Caco-2 (cell line): Measurements from ENCODE around the gene GRIN1. TPM values are rescaled to one million over a fixed set of nuclear protein-coding genes. Genes with fewer than 3 reads are reported as not detected.

Source experiments
- BruUV-seq: library from RNA; stranded (reverse); fragments of 400-500 nt; replicated peaks from 2 replicates; lab custom pipeline; 2021; lab: Mats Ljungman, UMichigan
- CTCF ChIA-PET: fragments of 300-600 bp; sonication (Branson Sonifier 250); formaldehyde crosslinking; loops from one replicate; lab custom pipeline; 2022; ENCODE audit warnings: antibody characterized with exemption; lab: Charles Lee
- POLR2A ChIA-PET: fragments of 300-600 bp; sonication (Branson Sonifier 250); formaldehyde crosslinking; loops from one replicate; lab custom pipeline; 2022; ENCODE audit warnings: antibody characterized with exemption; lab: Charles Lee
- DNase-seq, 2 experiments: peaks; one replicate each; pipeline versions ENCODE4 v3.0.0 to v3.0.0-alpha.2; 2020 to 2022
- H3K27me3 ChIP-seq: replicated peaks from 2 replicates; pipeline ENCODE4 v1.6.0; 2011; ENCODE audit warnings: low read length; ENCODE audit not compliant: control insufficient read depth, insufficient read depth
- H3K36me3 ChIP-seq: 2 replicates; pipeline ENCODE4 v1.5.1; 2011; ENCODE audit warnings: low read length; ENCODE audit not compliant: control insufficient read depth, insufficient read depth
- H3K4me1 ChIP-seq: fragments of 250-450 bp; sonication (Bioruptor Pico); 2 replicates; pipeline ENCODE4 v1.5.1; 2020; ENCODE audit warnings: mild to moderate bottlenecking
- H3K4me3 ChIP-seq: 2 replicates; pipeline ENCODE4 v1.5.1; 2011; ENCODE audit warnings: low read depth, mild to moderate bottlenecking, control low read depth, low read length
- H3K9me3 ChIP-seq: fragments of 250-450 bp; sonication (Bioruptor Pico); 2 replicates; pipeline ENCODE4 v1.5.1; 2020; ENCODE audit warnings: mild to moderate bottlenecking, moderate library complexity
- H3K27ac Mint-ChIP-seq: one replicate; pipeline ENCODE4 v1.8.0; 2022; ENCODE audit warnings: mixed read lengths; ENCODE audit not compliant: unreplicated experiment
- H3K27me3 Mint-ChIP-seq: one replicate; pipeline ENCODE4 v1.8.0; 2022; ENCODE audit warnings: mixed read lengths; ENCODE audit not compliant: insufficient read depth, unreplicated experiment
- H3K36me3 Mint-ChIP-seq: one replicate; pipeline ENCODE4 v1.8.0; 2022; ENCODE audit warnings: mild to moderate bottlenecking, mixed read lengths; ENCODE audit not compliant: insufficient read depth, unreplicated experiment
- H3K4me1 Mint-ChIP-seq: one replicate; pipeline ENCODE4 v1.8.0; 2022; ENCODE audit warnings: low read depth, mixed read lengths; ENCODE audit not compliant: unreplicated experiment
- H3K4me3 Mint-ChIP-seq: one replicate; pipeline ENCODE4 v1.8.0; 2022; ENCODE audit warnings: mild to moderate bottlenecking, moderate library complexity, mixed read lengths; ENCODE audit not compliant: unreplicated experiment
- H3K9me3 Mint-ChIP-seq: one replicate; pipeline ENCODE4 v1.8.0; 2022; ENCODE audit warnings: mixed read lengths; ENCODE audit not compliant: unreplicated experiment
- intact Hi-C: fragments of 100-400 bp; cut with micrococcal nuclease; formaldehyde crosslinking; loops from one replicate; pipeline ENCODE4 v1.10.0; 2022; ENCODE audit not compliant: unreplicated experiment
- total RNA-seq: library from RNA; stranded (reverse); gene quantifications from 2 replicates; pipeline ENCODE4 v1.2.3, GENCODE V29; 2022
- TF ChIP-seq, protein P1 (sequence below), 2 experiments: fragments of 200-600 bp in 1 of 2; IDR thresholded peaks; 1 replicate in 1 of 2; 2 replicates in 1 of 2; pipeline versions ENCODE4 v1.5.1 to v1.8.0; 2011 to 2022; ENCODE audit warnings: antibody characterized with exemption in 1 of 2, control low read depth in 1 of 2, inconsistent platforms in 1 of 2, low read depth in 1 of 2, low read length in 1 of 2, mild to moderate bottlenecking in 1 of 2, moderate library complexity in 1 of 2; ENCODE audit not compliant: insufficient read depth in 1 of 2, severe bottlenecking in 1 of 2, unreplicated experiment in 1 of 2

Gene GRIN1
- total RNA-seq, 1 experiment from 2014 or later: 3.7 TPM

DNA sequence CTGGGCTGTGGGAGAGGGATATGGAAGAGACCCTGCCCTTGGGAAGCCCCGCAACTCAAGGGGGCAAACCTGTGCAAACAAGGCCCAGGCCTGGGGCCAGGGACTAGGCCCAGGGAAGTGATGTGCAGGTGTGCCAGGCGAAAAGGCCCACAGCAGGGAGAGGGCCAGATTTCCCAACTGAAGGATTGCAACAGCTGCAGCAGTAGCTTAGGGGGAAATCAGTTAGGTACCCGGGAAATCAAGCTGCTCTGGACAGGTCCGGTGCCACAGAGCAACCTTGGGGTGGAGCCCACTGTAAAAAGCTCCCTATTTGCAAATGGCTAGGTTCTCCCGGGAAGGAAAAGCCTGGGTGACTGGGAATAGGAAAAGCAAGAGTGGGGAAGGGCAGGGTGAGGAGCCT lies 10.4 kb downstream of the GRIN1 start:
- intact Hi-C loops: no loop called here
- Histone ChIP-seq H3K9me3 (no peaks in the 10 kb centered on the region), H3K4me1 (no peaks in the 10 kb centered on the region), H3K36me3 (no peaks in the 10 kb centered on the region), H3K27me3 (no peaks in the 10 kb centered on the region), H3K4me3 (no peak overlapping the region)
- ChIA-PET CTCF (interaction anchor here (0.6 kb wide), 1 partner anchor 20 kb away, joined by 3 read pairs; no protein-coding TSS in a partner anchor), POLR2A (no interaction called here)
- no TSS peak for BruUV-seq
- no peak overlapping the region for H3K27ac Mint-ChIP-seq
- no peaks in the 10 kb centered on the region for H3K9me3 Mint-ChIP-seq
- peaks cover 13% of the 10 kb centered on the region for H3K36me3 Mint-ChIP-seq
- H3K4me1 Mint-ChIP-seq: no peaks in the 10 kb centered on the region
- TF ChIP-seq, protein P1, sequence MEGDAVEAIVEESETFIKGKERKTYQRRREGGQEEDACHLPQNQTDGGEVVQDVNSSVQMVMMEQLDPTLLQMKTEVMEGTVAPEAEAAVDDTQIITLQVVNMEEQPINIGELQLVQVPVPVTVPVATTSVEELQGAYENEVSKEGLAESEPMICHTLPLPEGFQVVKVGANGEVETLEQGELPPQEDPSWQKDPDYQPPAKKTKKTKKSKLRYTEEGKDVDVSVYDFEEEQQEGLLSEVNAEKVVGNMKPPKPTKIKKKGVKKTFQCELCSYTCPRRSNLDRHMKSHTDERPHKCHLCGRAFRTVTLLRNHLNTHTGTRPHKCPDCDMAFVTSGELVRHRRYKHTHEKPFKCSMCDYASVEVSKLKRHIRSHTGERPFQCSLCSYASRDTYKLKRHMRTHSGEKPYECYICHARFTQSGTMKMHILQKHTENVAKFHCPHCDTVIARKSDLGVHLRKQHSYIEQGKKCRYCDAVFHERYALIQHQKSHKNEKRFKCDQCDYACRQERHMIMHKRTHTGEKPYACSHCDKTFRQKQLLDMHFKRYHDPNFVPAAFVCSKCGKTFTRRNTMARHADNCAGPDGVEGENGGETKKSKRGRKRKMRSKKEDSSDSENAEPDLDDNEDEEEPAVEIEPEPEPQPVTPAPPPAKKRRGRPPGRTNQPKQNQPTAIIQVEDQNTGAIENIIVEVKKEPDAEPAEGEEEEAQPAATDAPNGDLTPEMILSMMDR (IDR thresholded peaks at IDR 0.05; ENCODE audit: insufficient read depth in 1 of 2, low read depth in 1 of 2, low read length in 1 of 2, severe bottlenecking in 1 of 2, unreplicated experiment in 1 of 2): no peak
- peaks cover 8% of the 10 kb centered on the region for H3K27me3 Mint-ChIP-seq
- no peak overlapping the region for H3K4me3 Mint-ChIP-seq
- DNase-seq: no peak

DNA sequence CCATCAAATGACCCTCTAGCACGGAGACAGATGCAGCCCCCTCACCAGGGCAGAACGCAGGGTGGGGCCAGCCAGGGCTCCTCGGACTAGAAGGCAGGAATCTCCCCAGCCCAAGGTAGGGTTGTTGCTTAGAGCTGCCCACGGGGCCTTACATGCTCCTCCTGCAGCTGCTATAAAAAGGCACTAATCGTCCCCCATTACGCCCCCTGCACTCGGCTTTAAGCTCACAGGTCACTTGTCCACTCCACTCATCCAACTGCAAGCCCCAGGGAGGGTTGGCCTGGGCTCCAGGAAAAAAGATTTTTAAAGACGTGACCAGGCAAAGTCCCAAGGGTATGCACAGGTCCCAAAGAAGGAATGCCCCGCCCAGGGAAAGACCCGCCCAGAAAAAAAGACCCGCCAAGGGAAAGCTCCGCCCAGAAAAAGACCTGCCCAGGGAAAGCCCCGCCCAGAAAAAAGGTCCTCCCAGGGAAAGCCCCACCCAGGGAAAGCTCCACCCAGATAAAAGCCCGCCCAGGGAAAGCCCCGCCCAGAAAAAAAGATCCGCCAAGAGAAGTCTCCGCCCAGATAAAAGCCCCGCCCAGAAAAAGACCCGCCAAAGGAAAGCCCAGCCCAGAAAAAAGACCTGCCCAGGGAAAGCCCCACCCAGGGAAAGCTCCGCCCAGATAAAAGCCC lies 11.1 kb downstream of the GRIN1 start:
- no peaks in the 10 kb centered on the region for H3K4me1 ChIP-seq
- no peaks in the 10 kb centered on the region for H3K27me3 ChIP-seq
- H3K36me3 ChIP-seq: no peaks in the 10 kb centered on the region
- H3K4me3 ChIP-seq: no peak overlapping the region
- ChIA-PET CTCF (interaction anchor here (0.7 to 1.7 kb wide), 4 partner anchors 22 to 87 kb away, joined by 3 to 9 read pairs (median 6); partner anchors contain the start of gene ANAPC2), POLR2A (interaction anchor here (1.3 kb wide), 1 partner anchor 21 kb away, joined by 4 read pairs; no protein-coding TSS in a partner anchor)
- Mint-ChIP-seq H3K27me3 (peaks cover 8% of the 10 kb centered on the region), H3K36me3 (peaks cover 13% of the 10 kb centered on the region), H3K27ac (no peak overlapping the region), H3K4me3 (no peak overlapping the region), H3K4me1 (no peaks in the 10 kb centered on the region), H3K9me3 (no peaks in the 10 kb centered on the region)
- BruUV-seq: no TSS peak
- DNase-seq: no peak
- TF ChIP-seq, protein P1 (IDR thresholded peaks at IDR 0.05; ENCODE audit: insufficient read depth in 1 of 2, low read depth in 1 of 2, low read length in 1 of 2, severe bottlenecking in 1 of 2, unreplicated experiment in 1 of 2): no peak
- H3K9me3 ChIP-seq: no peaks in the 10 kb centered on the region
- intact Hi-C loops: loop anchor here (1.0 kb wide), 1 partner anchor 38 kb away; the partner anchor contains the start of genes ANAPC2 and SSNA1

DNA sequence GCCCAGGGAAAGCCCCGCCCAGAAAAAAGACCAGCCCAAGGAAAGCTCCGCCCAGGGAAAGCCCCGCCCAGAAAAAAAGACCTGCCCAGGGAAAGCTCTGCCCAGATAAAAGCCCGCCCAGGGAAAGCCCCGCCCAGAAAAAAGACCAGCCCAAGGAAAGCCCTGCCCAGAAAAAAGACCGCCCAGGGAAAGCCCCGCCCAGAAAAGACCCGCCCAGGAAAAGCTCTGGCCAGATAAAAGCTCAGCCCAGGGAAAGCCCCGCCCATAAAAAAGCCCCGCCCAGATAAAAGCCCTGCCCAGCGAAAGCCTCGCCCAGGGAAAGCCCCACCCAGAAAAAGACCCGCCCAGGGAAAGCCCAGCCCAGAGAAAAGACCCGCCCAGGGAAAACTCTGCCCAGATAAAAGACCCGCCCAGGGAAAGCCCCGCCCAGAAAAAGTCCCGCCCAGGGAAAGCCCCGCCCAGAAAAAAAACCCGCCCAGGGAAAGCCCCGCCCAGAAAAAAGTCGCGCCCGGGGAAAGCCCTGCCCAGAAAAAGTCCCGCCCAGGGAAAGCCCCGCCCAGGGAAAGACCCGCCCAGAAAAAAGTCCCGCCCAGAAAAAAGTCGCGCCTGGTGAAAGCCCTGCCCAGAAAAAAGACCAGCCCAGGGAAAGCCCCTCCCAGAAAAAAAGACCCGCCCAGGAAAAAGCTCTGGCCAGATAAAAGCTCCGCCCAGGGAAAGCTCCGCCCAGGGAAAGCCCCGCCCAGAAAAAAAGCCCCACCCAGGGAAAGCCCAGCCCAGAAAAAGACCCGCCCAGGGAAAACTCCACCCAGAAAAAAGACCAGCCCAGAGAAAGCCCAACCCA lies 11.9 kb downstream of the GRIN1 start:
- intact Hi-C loops: loop anchor here (1.0 kb wide), 1 partner anchor 37 kb away; the partner anchor contains the start of genes ANAPC2 and SSNA1
- TF ChIP-seq, protein P1 (IDR thresholded peaks at IDR 0.05; ENCODE audit: insufficient read depth in 1 of 2, low read depth in 1 of 2, low read length in 1 of 2, severe bottlenecking in 1 of 2, unreplicated experiment in 1 of 2): no peak
- H3K27me3 Mint-ChIP-seq: peaks cover 8% of the 10 kb centered on the region
- H3K36me3 ChIP-seq: no peaks in the 10 kb centered on the region
- H3K9me3 ChIP-seq: no peaks in the 10 kb centered on the region
- H3K4me3 Mint-ChIP-seq: peak overlapping the region; percentile 7
- H3K27me3 ChIP-seq: no peaks in the 10 kb centered on the region
- H3K27ac Mint-ChIP-seq: no peak overlapping the region
- CTCF ChIA-PET: interaction anchor here (0.7 to 1.7 kb wide), 5 partner anchors 23 to 86 kb away, joined by 3 to 9 read pairs (median 5); partner anchors contain the start of gene ANAPC2
- H3K4me1 Mint-ChIP-seq: no peaks in the 10 kb centered on the region
- POLR2A ChIA-PET: interaction anchor here (0.6 to 1.3 kb wide), 6 partner anchors 9 to 90 kb away, joined by 4 to 7 read pairs (median 5); partner anchors contain the start of gene MAN1B1
- peaks cover 13% of the 10 kb centered on the region for H3K36me3 Mint-ChIP-seq
- DNase-seq: peak; percentile 74 to 91
- no peak overlapping the region for H3K4me3 ChIP-seq
- H3K9me3 Mint-ChIP-seq: no peaks in the 10 kb centered on the region
- no peaks in the 10 kb centered on the region for H3K4me1 ChIP-seq
- no TSS peak for BruUV-seq
